Uterus (tissue), 4 donors: ENCODE results near the gene ASAP3. TPM values are rescaled to one million over a fixed set of nuclear protein-coding genes. Genes with fewer than 3 reads are reported as not detected.

Source experiments
- DNase-seq, 2 donors: peaks; one replicate each; pipeline ENCODE4 v3.0.0-alpha.2; 2019 to 2020
- H3K27ac ChIP-seq, 2 donors: fragments of 200-600 bp; sonication (generic); 1 replicate in 1 of 2; 2 replicates in 1 of 2; pipeline ENCODE4 v1.5.1; 2016 to 2018
- H3K27me3 ChIP-seq, 2 donors: fragments of 200-600 bp; sonication (generic); one replicate each; pipeline ENCODE4 v1.5.1; 2018 to 2019; ENCODE audit warnings: control low read depth in 1 of 2
- H3K36me3 ChIP-seq, 2 donors: fragments of 200-600 bp; sonication (generic); one replicate each; pipeline ENCODE4 v1.5.1; 2019; ENCODE audit warnings: control low read depth in 1 of 2
- H3K4me1 ChIP-seq, 2 donors: fragments of 200-600 bp; sonication (generic); one replicate each; pipeline ENCODE4 v1.5.1; 2018 to 2019; ENCODE audit warnings: control low read depth in 1 of 2
- H3K4me3 ChIP-seq, 2 donors: fragments of 200-600 bp; sonication (generic); 1 replicate in 1 of 2; 2 replicates in 1 of 2; pipeline ENCODE4 v1.5.1; 2018 to 2019; ENCODE audit warnings: mild to moderate bottlenecking in 1 of 2
- H3K9me3 ChIP-seq, 2 donors: fragments of 200-600 bp; sonication (generic); one replicate each; pipeline ENCODE4 v1.5.1; 2019; ENCODE audit warnings: control low read depth in 1 of 2
- POLR2A ChIP-seq, 2 donors: fragments of 450-650 bp; IDR thresholded peaks; one replicate each; pipeline ENCODE4 v1.6.1; 2016; ENCODE audit warnings: antibody characterized with exemption in 2 of 2, mild to moderate bottlenecking in 1 of 2, moderate library complexity in 1 of 2
- intact Hi-C: fragments of 100-400 bp; cut with DNase I; formaldehyde crosslinking; loops from one replicate; pipeline ENCODE4 v1.15.1; 2023; ENCODE audit warnings: low total_unique reads
- total RNA-seq, 4 donors: library from RNA; depleted of rRNA in 3 of 4; stranded (reverse); fragments of >200 nt in 3 of 4; gene quantifications; one replicate each; pipeline versions ENCODE4 v1.1.0 to v1.2.4, GENCODE V29; 2014 to 2023
- TF ChIP-seq, protein P1 (sequence below), 4 experiments: fragments of 200-600 bp in 2 of 4; fragments of 450-650 bp in 2 of 4; sonication (generic) in 2 of 4; IDR thresholded peaks; one replicate each; pipeline ENCODE4 v1.5.1; 2016 to 2019; ENCODE audit warnings: antibody characterized with exemption in 4 of 4, mild to moderate bottlenecking in 2 of 4, moderate library complexity in 1 of 4
- donor health status: DM: yes; HTN: yes; CAD: no.

ASAP3 gene
- 10 to 100 TPM; 48.4 to 87.7 (median 68.2) TPM for total RNA-seq

DNA sequence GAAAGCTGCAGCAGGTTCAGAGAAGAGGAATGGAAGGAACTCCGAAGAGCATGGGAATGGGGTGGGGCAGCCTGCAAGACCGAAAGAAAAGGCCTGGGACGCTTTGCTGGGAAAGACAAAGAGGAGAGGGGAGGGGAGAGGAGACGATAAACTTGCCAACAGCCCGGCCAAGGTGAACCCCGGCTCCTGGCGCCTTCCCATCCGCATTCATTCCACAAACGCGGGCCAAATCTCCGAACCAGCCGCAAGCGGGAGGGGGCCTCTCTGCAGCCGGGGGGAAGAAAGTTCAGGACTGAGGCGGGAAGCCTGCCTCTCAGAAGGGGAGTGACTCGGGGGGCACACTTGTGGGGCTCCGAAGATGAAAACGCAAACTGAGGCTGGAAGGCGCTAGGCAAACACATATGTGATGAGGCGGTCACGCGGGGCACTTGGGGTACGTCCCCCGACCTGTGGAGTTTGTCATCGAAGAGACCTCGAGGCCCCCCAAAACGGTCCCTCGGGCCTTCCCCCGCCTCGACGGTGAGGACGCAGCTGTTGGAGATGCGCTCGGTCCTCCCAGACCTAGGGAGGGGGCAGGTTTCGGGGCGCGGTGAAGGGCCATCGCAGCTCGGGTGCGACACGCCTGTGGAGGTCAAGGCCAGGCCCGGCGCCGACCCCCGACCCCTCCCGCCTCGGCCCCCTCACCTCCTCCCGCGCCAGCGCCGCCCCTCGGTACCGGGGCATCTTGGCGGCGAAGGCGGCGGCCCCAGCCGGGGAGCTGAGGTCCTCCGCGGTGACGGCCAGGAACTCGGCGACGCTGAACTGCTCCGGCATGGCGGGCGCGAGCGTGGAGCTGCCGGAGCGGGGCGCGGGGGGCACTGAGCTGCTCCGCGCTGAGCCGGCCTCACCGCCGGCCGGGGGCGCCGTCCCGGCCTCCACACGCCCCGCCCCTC, at the start of gene ASAP3:
TSS of gene ASAP3 (minus strand) at position 859 of the 932 bp plus-strand sequence. CDS start at position 813, 46 bp downstream.
- H3K9me3 ChIP-seq: no peaks in the 10 kb centered on the region
- no peaks in the 10 kb centered on the region for H3K27me3 ChIP-seq
- peak within 1 kb of the TSS; percentile 71 to 96 for H3K4me3 ChIP-seq
- H3K36me3 ChIP-seq: no peaks in the 10 kb centered on the region
- H3K27ac ChIP-seq: peak within 1 kb of the TSS; percentile 92 to 97
- H3K4me1 ChIP-seq: no peaks in the 10 kb centered on the region
- TF ChIP-seq, protein P1, sequence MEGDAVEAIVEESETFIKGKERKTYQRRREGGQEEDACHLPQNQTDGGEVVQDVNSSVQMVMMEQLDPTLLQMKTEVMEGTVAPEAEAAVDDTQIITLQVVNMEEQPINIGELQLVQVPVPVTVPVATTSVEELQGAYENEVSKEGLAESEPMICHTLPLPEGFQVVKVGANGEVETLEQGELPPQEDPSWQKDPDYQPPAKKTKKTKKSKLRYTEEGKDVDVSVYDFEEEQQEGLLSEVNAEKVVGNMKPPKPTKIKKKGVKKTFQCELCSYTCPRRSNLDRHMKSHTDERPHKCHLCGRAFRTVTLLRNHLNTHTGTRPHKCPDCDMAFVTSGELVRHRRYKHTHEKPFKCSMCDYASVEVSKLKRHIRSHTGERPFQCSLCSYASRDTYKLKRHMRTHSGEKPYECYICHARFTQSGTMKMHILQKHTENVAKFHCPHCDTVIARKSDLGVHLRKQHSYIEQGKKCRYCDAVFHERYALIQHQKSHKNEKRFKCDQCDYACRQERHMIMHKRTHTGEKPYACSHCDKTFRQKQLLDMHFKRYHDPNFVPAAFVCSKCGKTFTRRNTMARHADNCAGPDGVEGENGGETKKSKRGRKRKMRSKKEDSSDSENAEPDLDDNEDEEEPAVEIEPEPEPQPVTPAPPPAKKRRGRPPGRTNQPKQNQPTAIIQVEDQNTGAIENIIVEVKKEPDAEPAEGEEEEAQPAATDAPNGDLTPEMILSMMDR (IDR thresholded peaks at IDR 0.05): peak in 3 of 4 experiments; percentile 10 to 54 (median 13)
- peak in 1 of 2 donors; percentile 68 for TF ChIP-seq POLR2A (IDR thresholded peaks at IDR 0.05)
- peak; percentile 57 to 72 for DNase-seq
- intact Hi-C loops: loop anchor here (5.0 kb wide), 1 partner anchor 61 kb away; the partner anchor contains the start of gene TCEA3

DNA sequence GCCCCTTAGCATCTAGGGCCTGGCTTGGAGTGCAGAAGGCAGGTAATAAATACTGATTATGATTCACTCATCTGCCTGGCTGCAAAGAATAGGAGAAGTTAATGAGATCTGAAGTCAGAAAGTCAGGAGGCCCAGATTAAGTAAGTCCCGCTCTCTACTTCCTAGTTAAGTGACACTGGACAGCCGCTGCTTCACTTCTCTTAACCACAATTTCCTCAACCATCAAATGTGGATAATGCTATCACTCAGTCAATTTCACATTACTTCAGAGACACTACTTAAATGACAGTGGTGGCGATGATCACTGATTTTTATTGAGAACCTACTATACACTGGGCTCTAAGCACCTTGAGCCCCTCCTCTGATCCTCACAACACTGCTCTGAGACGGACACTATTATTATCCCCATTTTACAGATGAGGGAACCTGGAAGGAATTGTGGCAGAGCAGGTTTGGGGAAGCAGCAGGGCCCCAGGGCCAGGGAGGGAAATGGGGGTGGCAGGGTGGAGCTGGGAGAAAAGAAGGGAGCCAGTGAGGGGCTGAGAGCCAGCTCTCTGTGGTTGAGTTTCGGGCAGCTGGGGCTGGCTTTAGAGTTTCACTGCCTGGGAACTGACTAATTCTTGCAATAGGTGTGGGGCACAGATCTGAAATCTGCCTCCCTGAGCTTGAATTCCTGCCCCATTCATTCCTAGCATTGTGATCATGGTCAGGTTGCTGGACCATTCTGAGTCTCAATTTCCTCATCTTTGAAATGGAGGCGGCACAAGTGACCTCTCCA, 49.5 kb upstream of the ASAP3 start:
- intact Hi-C loops: no loop called here
- DNase-seq: no peak
- H3K27ac ChIP-seq: no peak overlapping the region
- no peaks in the 10 kb centered on the region for H3K9me3 ChIP-seq
- no peaks in the 10 kb centered on the region for H3K36me3 ChIP-seq
- TF ChIP-seq POLR2A (IDR thresholded peaks at IDR 0.05): no peak
- TF ChIP-seq, protein P1 (IDR thresholded peaks at IDR 0.05): no peak
- H3K4me3 ChIP-seq: no peak overlapping the region
- H3K4me1 ChIP-seq: peaks cover 0 to 9% of the 10 kb centered on the region in 2 donors
- H3K27me3 ChIP-seq: no peaks in the 10 kb centered on the region

DNA sequence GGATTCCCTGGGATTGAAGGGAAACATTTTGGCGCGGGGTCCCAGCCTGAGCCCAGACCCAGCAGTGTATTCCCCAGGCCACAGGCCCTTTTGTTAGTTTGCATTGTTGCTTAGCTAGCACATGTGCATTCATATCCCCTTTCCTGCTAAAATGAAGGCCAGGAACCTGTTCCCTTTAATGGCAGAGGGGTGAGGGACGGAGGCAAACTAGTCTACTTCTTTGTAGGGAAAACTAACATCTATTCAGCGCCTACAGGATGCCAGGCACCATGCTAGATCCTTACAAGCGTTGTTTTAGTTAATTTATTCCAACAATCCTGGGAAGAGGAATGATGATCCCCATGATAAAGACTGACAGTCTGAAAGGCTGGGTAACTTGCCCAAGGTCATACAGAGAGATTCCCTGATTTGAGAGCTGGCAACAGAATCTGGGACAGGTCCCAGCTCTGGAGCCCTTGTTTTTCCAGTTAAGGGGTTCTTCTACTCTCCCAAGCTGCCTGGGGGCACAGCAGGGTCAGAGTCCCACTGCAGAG, 47.6 kb upstream of the ASAP3 start:
- Histone ChIP-seq H3K36me3 (no peaks in the 10 kb centered on the region), H3K27ac (no peak overlapping the region), H3K4me3 (peak overlapping the region in 1 of 2 donors; percentile 18), H3K9me3 (no peaks in the 10 kb centered on the region), H3K27me3 (no peaks in the 10 kb centered on the region), H3K4me1 (peaks cover 0 to 9% of the 10 kb centered on the region in 2 donors)
- DNase-seq: no peak
- TF ChIP-seq, protein P1 (IDR thresholded peaks at IDR 0.05): no peak
- no peak for TF ChIP-seq POLR2A (IDR thresholded peaks at IDR 0.05)
- intact Hi-C loops: no loop called here

GRCh38 chr1:23530747-23531561, 47.0 kb upstream of the ASAP3 start, which contains the start of gene E2F2:
Gene E2F2, minus strand, starts transcription at chr1:23531233. Its CDS starts 440 bp downstream, at chr1:23530793.
- peak; percentile 81 to 86 for DNase-seq
- TF ChIP-seq POLR2A (IDR thresholded peaks at IDR 0.05): peak in 1 of 2 donors; percentile 13
- TF ChIP-seq, protein P1 (IDR thresholded peaks at IDR 0.05): peak in 1 of 4 experiments; percentile 6
- no peaks in the 10 kb centered on the region for H3K36me3 ChIP-seq
- peak within 1 kb of the TSS; percentile 10 to 34 for H3K4me3 ChIP-seq
- H3K9me3 ChIP-seq: no peaks in the 10 kb centered on the region
- peaks cover 0 to 9% of the 10 kb centered on the region in 2 donors for H3K4me1 ChIP-seq
- H3K27ac ChIP-seq: no peak within 1 kb of the TSS
- no peaks in the 10 kb centered on the region for H3K27me3 ChIP-seq
- intact Hi-C loops: no loop called here
